GM12891 (cell line): Measurements from ENCODE around the gene REX1BD.

Source experiments
- POLR2A ChIP-seq: IDR thresholded peaks from 2 replicates; pipeline ENCODE4 v1.6.1; 2011; ENCODE audit warnings: low read depth, low read length, control low read depth
- POLR2AphosphoS5 ChIP-seq: IDR thresholded peaks from 2 replicates; pipeline ENCODE4 v1.6.1; 2011; ENCODE audit warnings: low read depth, low read length, control low read depth
- TAF1 ChIP-seq: IDR thresholded peaks from 2 replicates; pipeline ENCODE4 v1.6.1; 2011; ENCODE audit warnings: low read depth, low read length, control low read depth

DNA sequence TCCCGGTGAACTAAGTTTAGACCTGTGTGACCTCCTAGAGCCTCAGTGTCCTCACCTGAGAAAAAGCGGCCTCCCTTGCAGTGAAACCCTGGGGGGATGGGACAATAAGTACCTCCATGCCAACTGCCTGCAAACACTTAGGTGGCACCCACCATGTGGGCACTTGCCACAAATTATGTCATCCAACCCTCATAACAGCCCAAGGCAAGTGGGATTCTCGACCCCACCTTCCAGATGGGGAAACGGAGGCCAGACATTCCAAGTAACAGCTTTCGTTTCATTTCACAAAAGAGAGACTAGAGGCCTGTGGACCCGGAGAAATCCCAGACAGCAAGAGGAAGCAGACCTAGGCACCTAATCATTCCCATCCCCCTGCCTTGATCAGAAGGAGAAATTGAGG is 6.9 kb downstream of the REX1BD start:
- no peak for TF ChIP-seq POLR2A
- no peak for TF ChIP-seq TAF1
- no peak for TF ChIP-seq POLR2AphosphoS5
